Left hindlimb (tissue), 1 donor: Measurements from ENCODE around the gene ARHGAP24.
"Not testable (repeated sequence)": the region's sequence is repeated elsewhere in the genome, so short reads cannot be mapped to it uniquely, and the experiment has no call there.

Experiments
- DNase-seq: peaks from one replicate; pipeline ENCODE4 v3.0.0-alpha.2; 2018

Gene ARHGAP24

DNA sequence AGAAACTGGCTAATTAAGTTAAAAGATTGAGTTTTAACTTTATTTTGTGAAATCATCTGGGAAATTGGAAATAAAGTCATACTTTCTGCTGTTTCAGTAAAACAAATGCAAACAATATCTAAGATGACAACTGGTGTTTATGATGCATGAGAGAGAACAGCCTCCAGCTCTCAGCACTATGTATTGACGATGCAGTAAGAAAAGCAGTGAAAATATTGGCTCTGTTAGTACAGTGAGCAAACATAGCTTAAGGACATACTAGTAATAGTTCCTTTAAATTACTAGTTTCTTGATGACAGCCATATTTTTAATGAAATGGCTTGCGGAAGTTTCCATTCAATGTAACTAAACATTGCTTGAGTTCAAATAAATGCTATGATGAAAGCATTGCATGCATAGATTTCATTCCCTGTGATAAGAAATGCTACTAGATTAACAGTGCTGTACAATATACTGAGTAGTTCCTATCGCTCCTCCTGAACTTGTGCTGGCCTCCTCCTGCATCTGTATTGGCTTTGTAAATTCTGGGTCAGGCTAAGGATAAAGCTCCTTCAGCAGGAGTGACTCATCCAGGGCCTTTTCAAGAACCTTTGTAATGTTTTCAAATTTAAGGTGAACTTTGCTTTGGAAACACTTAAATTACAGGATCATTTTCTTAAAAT, 11.6 kb downstream of the ARHGAP24 start:
- no peak for DNase-seq

DNA sequence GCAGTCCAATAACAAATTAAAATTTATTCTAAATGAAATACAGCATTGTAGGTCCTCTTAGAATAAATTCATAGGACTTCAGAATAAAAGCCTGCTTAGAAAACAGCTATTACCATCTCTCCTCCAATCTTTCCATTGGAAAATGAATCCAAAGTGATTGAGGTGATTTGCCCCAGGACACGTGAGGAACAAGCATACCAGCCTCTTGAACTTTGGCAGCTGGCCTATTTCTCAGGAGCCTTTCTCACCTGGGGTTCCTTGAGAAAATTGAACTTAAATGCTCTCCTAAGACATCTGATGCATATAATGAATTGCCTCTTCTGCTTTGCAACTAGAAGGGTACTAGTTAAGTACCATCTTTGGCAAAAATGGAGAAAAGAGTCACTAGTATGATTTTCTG, 13.5 kb downstream of the ARHGAP24 start:
- DNase-seq = no peak

DNA sequence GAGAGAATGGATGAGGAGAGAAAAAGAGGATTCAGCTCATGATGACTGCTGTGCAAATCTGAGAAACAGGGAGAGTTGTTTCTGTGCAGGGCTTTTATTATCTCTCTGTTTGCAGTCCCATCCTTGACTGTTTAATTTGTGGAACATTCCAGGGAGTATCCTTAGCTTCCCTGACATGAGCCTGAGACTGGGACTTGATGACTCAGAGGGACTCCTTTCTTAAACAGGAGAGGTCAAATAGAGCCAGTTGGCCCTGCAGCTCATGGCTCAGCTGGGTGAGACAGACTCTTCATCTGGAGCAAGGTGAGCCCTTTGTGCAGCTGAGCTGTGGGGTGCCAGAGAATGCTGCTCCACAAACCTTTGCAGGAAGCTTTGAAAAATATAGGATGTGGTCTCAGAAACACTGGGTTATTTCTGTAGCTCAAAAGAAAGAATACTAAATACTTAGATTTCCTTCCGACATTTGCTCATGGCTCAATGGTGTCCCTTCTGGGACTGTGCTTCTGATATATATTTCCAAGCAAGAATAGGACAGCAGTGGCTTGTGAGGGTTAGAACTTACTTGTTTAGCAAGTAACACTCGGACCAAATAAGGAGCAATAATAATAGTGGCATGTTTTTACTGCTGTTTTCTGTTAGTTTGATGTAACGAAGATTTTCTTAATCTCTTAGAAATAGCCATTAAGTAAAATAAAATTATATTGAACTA, 14.5 kb downstream of the ARHGAP24 start:
- no peak for DNase-seq

DNA sequence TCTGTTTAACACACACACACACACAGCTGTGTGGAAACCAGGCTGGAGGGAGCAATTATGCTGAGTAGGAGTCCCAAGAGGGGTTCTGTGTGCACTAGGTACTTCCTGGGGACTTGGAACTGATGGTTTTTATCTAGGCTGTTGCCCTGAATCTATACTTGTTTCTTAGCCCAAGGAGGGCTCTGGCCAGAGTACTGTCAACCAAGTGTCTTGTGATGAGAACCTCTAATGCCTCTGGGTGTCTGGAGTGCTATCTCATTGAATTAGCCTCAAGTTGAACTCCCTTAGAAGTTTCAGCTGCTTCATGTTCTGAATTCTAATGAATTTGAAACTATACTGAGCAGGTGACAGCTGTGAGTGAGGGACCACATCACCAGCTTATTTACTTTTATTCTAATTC, 16.6 kb downstream of the ARHGAP24 start:
- no peak for DNase-seq

DNA sequence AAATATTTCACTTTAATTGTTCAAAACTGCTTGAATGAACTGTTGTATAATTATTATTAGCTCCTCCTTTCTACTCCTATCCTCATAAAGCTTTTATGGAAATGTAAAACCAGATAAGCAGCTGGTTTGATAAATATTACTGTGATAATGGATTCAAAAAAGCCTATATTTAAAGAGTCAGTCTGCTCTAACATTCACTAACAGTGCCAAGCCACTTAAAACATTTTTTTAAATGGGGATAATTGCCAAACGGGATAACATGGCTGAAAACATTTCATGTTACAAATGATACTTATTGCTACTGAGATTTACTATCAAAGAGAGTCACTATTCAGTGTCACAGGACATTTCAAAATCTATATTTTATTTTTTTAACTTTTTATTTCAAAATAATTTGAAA, 17.4 kb downstream of the ARHGAP24 start:
- DNase-seq = no peak

DNA sequence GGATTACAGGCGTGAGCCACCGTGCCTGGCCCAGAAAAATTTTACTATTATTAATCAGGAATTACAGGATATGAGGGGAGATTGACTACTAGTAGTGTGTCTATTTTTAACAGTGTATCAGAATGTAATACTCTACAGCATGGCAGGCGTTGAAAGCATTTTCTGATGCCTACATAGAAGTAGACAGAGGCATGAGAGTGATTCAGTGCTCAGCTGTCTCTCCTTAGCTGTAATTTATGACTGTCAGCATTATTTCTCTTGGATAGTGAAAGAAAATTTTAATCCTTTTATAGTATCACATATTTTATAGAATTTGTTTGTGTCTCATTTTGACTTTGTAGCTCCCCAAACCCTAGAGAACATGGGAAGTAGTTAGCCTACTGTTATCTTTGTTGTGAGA, 20.7 kb downstream of the ARHGAP24 start:
- no peak for DNase-seq

DNA sequence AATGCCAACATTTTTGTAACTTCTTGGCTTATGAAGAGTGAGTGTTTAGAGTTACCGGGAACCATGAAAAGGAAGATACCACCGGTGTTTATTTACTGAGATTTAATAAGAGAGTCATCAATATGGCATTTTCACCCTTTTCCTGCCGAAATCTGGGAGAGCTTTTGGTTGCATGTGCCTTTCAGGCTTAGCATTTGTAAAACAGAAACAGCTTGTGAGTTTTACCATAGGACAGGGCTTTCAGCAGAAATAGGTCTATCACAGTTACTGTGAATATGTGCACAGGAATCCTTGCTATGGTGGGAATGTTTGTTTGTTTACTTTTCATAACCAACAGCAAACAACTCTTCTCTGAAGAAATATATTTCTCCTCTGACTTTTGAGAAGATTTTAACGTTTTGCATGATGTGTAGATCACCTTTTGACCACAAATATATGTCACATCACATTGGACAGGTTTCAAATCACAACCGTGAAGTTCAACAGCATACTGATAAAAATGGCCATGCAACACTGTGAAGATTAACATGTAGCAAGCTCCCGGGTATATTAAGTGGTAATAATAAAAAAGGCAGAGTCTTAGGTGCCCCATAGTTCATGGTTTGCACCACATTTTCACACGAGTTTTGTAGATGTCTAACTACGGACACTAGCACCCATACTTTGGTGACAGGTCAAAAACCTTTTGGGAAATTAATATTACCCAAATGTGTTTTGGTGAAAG, 21.3 kb downstream of the ARHGAP24 start:
- no peak for DNase-seq

DNA sequence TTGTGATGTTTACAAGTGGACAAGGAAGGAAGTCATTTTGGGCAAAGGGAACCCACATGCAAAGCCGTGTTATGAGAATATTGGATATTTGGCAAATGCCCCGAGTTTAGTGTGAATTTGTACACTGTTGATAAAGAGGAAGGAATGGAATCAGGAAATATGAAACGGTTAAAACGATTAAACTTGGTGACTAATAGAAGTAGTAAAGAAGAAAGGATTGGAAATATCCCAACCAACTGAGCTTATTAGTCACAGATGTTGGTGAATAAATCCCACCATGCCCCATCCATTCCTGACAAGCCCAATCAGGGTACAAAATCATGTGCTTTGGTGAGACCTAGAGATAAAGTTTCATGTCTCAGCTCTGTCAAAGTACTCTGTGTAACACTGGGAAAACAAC, 22.0 kb downstream of the ARHGAP24 start:
- no peak for DNase-seq

DNA sequence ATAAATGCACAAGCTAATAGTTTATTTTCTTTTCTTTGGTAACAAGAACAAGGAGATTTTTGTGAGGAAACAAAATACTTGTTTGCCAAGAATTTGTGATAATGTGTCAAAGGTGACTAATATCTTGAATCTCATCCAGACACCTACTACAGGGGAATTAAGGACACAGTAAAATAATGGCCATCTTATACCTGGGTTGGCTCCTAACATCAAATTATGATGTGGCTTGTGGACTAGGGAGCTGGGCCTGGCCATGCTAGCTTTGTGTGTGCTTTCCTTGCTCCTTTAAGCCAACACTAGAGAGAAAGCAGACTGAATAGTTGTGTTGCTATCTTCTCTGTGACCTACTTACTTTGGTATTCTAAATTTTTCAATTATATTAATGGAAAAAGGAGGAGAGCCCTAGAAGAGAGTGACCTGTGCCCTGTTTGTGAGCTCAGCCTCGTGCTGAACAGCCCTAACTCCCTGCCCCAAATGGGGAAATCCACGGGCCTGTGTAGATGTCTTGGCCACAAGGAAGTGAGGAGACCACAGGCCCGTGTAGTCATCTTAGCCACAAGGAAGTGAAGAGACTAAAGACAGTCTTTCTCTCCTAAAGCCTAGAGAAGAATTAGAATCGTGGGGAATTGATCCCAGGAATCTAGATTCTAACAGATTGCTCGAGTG, 23.3 kb downstream of the ARHGAP24 start:
- no peak for DNase-seq

DNA sequence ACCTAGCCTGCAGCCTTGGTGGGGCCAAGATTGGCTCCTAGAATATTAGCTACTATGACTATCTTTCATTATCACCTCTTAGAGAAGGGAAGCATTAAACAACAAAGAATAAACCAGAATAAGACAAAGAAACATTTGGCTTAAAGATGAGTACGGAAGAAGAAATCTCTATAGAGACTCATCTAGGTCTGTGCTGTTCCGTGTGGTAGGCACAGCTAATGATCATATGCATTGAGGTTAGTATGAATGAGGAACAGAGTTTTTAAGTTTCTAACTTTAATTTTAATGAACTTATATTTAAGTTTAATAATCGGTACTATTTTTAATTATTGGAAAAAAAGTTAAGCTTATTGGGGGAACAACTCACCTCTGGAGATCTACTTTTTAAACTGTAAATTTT, 24.6 kb downstream of the ARHGAP24 start:
- DNase-seq = no peak

DNA sequence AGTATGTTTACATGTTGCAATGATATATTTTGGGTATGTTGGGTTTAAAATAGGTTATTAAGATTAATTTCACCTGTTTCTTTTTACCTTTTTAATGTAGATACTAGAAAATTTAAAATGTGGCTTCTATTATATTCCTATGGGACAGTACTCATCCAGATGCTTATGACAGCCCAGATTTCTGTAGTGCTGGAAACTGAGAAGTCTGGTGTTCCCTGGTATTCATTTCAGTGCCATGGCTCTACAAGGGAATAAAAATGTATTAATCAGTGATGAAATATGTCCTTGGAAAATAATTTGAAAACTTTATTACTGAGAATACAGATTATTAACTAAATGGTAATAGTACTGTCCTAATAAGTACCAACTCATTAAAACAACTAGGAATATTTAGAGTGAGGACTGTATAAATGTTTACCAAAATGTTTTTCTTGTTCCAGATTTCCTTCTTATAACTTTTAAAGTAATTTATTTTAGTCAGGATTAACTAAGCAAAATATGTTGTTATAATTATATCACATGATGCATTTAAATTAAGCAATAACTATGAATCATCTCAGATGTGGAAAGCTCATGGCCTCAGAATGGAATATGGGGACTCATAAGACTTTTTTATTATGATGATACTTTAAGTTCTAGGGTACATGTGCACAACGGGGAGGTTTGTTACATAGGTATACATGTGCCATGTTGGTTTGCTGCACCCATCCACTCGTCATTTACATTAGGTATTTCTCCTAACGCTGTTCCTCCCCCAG, 25.3 kb downstream of the ARHGAP24 start:
- DNase-seq = no peak

DNA sequence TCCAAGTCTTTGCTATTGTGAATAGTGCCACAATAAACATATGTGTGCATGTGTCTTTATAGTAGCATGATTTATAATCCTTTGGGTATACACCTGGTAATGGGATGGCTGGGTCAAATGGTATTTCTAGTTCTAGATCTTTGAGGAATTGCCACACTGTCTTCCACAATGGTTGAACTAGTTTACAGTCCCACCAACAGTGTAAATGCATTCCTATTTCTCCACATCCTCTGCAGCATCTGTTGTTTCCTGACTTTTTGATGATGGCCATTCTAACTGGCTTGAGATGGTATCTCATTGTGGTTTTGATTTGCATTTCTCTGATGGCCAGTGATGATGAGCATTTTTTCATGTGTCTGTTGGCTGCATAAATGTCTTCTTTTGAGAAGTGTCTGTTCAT, 26.2 kb downstream of the ARHGAP24 start:
- not testable (repeated sequence) for DNase-seq

DNA sequence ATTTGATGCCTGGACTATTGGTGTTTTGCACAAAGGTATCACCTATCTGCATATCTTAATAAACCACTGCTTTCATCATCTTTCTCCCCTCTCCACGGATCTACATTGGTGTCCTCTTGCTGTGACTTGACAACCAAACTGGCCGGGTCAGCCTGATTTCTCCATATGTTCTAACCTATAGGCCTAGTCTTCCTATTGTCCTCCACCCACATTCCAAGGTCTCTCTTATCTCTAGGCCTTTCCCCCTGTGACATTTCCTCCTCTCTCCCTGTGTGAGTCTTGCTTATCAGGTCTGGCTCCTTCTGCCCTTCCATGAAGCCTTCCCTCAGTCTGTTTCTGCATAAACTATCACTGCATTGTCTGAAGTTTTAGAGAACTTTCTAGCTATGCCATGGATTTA, 33.7 kb downstream of the ARHGAP24 start:
- DNase-seq = no peak

DNA sequence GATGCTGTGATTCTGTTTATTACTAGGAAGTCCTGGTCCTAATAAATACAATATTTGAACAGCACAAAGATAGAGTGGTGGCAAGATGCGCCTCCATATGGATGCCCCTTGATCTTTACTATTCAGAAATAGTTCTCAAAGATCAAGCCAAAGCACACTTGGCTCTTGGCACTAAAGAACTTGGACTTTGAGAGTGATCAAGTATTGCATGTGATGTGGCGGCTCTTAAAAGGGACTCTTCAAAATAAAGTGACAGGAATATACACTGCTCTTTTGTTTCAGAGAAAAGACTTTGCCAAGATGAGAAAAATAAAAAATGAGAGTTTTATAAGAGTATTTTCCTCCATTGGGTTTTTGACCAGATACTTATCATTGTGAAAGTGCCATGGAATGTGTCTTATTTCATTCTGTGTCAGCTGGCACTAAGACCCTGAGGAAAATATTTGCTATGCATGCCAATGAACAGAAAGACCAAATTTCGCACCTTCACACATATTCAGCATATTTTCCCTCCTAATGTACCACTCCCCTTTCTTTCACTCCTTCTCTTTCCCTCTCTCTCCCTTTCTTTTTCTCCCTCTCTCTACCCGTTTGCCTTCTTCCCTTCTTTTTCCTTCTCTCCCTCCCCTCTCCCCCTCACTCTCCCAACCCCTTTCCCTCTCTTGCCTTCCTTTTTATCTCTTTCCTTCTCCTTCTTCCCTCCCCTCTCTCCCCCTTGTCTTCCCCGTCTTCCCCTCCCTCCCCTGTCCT, 35.1 kb downstream of the ARHGAP24 start:
- no peak for DNase-seq

DNA sequence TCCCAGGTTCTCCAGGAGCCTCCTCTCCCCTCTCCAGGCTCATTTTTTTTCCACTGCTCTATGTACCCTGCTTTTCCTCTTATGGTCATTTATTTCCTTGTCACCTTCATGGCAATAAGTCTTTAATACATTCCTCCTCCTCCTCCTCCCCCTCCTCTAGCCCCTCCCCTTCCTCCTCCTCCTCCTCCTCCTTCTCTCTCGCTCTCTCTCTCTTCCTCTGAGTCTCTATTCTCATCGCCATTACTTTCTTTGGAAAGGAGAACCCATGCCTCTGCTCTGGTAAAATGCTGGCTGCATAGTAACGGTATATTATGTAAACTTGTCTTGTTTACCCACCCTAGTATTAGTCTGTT, 35.7 kb downstream of the ARHGAP24 start:
- no peak for DNase-seq

DNA sequence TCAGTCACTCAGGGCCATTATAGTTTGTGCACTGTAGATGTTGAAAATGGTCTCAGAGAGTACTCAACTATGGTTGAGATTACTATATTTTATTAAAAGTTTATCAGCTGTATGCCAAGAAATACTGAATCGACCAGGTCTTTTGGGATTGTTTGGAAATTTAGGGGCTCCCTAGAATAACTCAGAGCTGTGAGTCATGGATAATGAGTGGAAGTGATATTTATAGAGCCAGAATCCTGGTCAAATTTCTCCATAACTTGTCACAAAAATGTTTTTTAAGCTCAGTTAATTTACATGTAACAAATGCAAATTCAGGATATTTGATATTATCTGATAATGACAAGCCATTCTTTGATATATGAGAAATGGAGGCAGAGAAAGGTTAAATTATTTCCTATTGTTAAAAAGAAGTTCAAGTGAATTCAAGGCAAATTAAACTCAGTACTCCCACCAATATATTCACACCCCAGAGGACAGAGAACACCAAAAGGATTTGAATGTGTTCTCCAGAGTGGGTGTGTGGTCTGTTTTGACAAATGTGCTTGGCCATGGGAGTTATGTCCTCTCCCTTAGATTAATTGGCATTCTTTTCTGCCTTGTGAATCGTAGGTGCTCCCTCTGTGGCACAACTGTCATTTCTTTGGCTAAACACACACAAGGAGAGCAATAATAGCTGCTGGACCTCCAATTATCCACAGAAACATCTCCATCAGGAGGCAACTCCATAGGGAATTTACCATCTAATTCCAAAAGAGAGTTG, 37.7 kb downstream of the ARHGAP24 start:
- no peak for DNase-seq

DNA sequence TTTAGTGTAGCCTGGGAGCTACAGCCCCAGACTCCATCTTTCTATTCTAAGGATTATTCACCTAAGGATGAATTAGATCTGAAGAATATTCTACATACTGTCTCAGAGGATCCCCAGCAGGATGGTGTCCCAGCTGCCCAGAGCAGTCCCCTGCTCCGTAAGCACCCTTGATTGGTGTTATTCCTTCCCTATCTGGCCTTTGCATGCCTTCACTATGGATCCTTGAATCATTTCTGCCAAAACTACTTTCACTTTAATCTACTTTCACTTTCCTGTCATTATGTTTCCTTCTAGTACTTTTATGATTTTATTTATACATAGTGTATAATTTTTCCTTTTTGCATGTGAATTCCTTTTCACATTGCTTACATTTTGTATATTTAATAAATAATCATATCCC, 39.2 kb downstream of the ARHGAP24 start:
- DNase-seq = no peak

DNA sequence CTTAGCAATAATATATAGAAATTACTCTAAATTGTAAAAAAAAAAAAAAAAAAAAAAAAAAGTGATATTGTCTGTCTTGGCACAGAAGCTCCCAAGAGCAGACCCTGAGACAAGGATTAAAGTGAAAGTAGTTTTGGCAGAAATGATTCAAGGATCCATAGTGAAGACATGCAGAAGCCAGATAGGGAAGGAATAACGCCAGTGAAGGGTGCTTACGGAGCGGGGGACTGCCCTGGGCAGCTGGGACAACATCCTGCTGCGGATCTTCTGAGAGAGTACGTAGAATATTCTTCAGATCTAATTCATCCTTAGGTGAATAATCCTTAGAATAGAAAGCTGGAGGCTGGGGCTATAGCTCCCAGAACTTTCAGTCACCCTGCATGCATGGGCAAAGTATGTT, 39.8 kb downstream of the ARHGAP24 start:
- DNase-seq = no peak

DNA sequence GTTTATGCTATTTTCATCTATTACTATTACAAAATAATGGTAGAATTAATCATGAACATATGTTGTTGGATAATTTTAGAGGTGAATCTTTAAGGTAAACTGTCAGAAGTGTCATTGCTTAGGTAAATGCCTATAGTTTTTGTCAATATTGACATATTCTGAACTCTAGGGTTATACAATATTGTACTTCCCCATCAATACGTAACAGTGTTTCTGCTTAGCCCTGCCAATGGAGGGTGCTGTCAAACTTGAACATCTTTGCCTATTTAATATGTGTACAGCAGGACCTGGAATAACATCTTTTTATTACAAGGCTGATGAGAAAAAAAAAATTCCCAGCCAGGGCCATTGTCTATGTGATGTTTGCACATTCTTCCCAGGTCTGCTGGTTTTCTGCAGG, 40.8 kb downstream of the ARHGAP24 start:
- DNase-seq = no peak

DNA sequence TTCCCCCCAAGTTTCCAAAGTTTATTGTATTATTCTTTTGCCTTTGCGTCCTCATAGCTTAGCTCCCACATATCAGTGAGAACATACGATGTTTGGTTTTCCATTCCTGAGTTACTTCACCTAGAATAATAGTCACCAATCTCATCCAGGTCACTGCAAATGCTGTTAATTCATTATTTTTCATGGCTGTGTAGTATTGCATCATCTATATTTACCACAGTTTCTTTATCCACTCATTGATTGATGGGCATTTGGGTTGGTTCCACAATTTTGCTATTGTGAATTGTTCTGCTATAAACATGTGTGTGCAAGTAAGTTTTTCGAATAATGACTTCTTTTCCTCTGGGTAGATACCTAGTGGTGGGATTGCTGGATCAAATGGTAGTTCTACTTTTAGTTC, 43.6 kb downstream of the ARHGAP24 start:
- not testable (repeated sequence) for DNase-seq
